ENCODE results near the gene IGFBP2.

- TF ChIP-seq PHF8 (conservative IDR thresholded peaks at IDR 0.05; ENCODE audit: low read depth, low read length) (no peak), NRF1 (IDR thresholded peaks at IDR 0.05; ENCODE audit: low read depth, low read length) (no peak), FOSL1 (IDR thresholded peaks at IDR 0.05; ENCODE audit: insufficient read depth, low read depth, low read length) (no peak), ASH2L (IDR thresholded peaks at IDR 0.05; ENCODE audit: low read length) (no peak), POLR2A (IDR thresholded peaks at IDR 0.05; ENCODE audit: control extremely low read depth in 1 of 2, low read depth in 2 of 2, low read length in 2 of 2) (no peak), GABPA (IDR thresholded peaks at IDR 0.05; ENCODE audit: borderline replicate concordance, insufficient read depth, low read length) (no peak), MAX (IDR thresholded peaks at IDR 0.05) (no peak), CTCF (IDR thresholded peaks at IDR 0.05; ENCODE audit: control extremely low read depth in 1 of 3, insufficient read depth in 1 of 3, low read depth in 1 of 3, low read length in 3 of 3) (no peak), SP1 (IDR thresholded peaks at IDR 0.05; ENCODE audit: low read depth, low read length) (no peak), CEBPB (IDR thresholded peaks at IDR 0.05; ENCODE audit: low read depth, low read length) (no peak), POLR2AphosphoS5 (IDR thresholded peaks at IDR 0.05; ENCODE audit: low read depth, low read length) (no peak), BACH1 (IDR thresholded peaks at IDR 0.05; ENCODE audit: low read length) (no peak), EGR1 (IDR thresholded peaks at IDR 0.05; ENCODE audit: borderline replicate concordance, low read depth, low read length) (no peak)
Observed at GRCh38 chr2:216692636-216693413, 59.6 kb downstream of the IGFBP2 start.

All from H1 (cell line).